H9 (cell line): ENCODE measurements around the gene KDR. TPM values are rescaled to one million over a fixed set of nuclear protein-coding genes. Genes with fewer than 3 reads are reported as not detected.

ENCODE experiments used
- DNase-seq: peaks from one replicate; pipeline ENCODE4 v3.0.0-alpha.2; 2017
- H2AFZ ChIP-seq: one replicate; pipeline ENCODE4 v1.6.1; 2013; ENCODE audit warnings: mild to moderate bottlenecking, low read length, control low read depth, moderate library complexity
- H2AK5ac ChIP-seq: 2 replicates; pipeline ENCODE4 v1.6.1; 2013; ENCODE audit warnings: low read length, control low read depth, mixed read lengths; ENCODE audit not compliant: insufficient read length
- H2BK120ac ChIP-seq: one replicate; pipeline ENCODE4 v1.6.1; 2013; ENCODE audit warnings: low read depth, mild to moderate bottlenecking, low read length, control low read depth, inconsistent platforms; ENCODE audit not compliant: poor library complexity, severe bottlenecking
- H2BK12ac ChIP-seq: 2 replicates; pipeline ENCODE4 v1.6.1; 2013; ENCODE audit warnings: low read length, control low read depth, mixed read lengths, low read depth; ENCODE audit not compliant: insufficient read length
- H2BK15ac ChIP-seq: 2 replicates; pipeline ENCODE4 v1.6.1; 2013; ENCODE audit warnings: low read depth, low read length, control low read depth
- H2BK20ac ChIP-seq: one replicate; pipeline ENCODE4 v1.6.1; 2013; ENCODE audit warnings: low read depth, mild to moderate bottlenecking, low read length, control low read depth, inconsistent platforms; ENCODE audit not compliant: poor library complexity, severe bottlenecking
- H2BK5ac ChIP-seq: 2 replicates; pipeline ENCODE4 v1.6.1; 2013; ENCODE audit warnings: low read length, control low read depth, mixed read lengths; ENCODE audit not compliant: insufficient read length
- H3K14ac ChIP-seq: 2 replicates; pipeline ENCODE4 v1.6.1; 2013; ENCODE audit warnings: low read length, control low read depth; ENCODE audit not compliant: insufficient read depth
- H3K18ac ChIP-seq: 2 replicates; pipeline ENCODE4 v1.6.1; 2013; ENCODE audit warnings: low read depth, mild to moderate bottlenecking, mixed read lengths, low read length, control low read depth; ENCODE audit not compliant: insufficient read length
- H3K23ac ChIP-seq: 2 replicates; pipeline ENCODE4 v1.6.1; 2013; ENCODE audit warnings: low read length, control low read depth, mixed read lengths, low read depth; ENCODE audit not compliant: insufficient read length
- H3K23me2 ChIP-seq: 2 replicates; pipeline ENCODE4 v1.6.1; 2013; ENCODE audit warnings: low read depth, mild to moderate bottlenecking, mixed read lengths, low read length, control low read depth; ENCODE audit not compliant: insufficient read length, poor library complexity, severe bottlenecking
- H3K27ac ChIP-seq: 2 replicates; pipeline ENCODE4 v1.5.1; 2013; ENCODE audit warnings: low read length, control low read depth, mixed read lengths, low read depth; ENCODE audit not compliant: insufficient read length
- H3K27me3 ChIP-seq: 2 replicates; pipeline ENCODE4 v1.6.1; 2013; ENCODE audit warnings: low read length, control low read depth, inconsistent platforms; ENCODE audit not compliant: insufficient read depth
- H3K4ac ChIP-seq: 2 replicates; pipeline ENCODE4 v1.6.1; 2013; ENCODE audit warnings: low read depth, mild to moderate bottlenecking, control low read depth, inconsistent platforms, low read length, moderate library complexity
- H3K4me1 ChIP-seq: 2 replicates; pipeline ENCODE4 v1.6.1; 2013; ENCODE audit warnings: low read length, control low read depth, inconsistent platforms; ENCODE audit not compliant: insufficient read depth
- H3K4me2 ChIP-seq: 2 replicates; pipeline ENCODE4 v1.6.1; 2013; ENCODE audit warnings: low read length, control low read depth, mixed read lengths; ENCODE audit not compliant: insufficient read length, insufficient read depth
- H3K56ac ChIP-seq: 2 replicates; pipeline ENCODE4 v1.6.1; 2013; ENCODE audit warnings: low read depth, mild to moderate bottlenecking, mixed read lengths, low read length, control low read depth; ENCODE audit not compliant: insufficient read length
- H3K79me1 ChIP-seq: 2 replicates; pipeline ENCODE4 v1.6.1; 2013; ENCODE audit warnings: low read depth, mild to moderate bottlenecking, moderate library complexity, low read length, control low read depth, inconsistent platforms; ENCODE audit not compliant: insufficient read depth, poor library complexity, severe bottlenecking
- H3K79me2 ChIP-seq: 2 replicates; pipeline ENCODE4 v1.6.1; 2013; ENCODE audit warnings: low read length, control low read depth, inconsistent platforms; ENCODE audit not compliant: insufficient read depth
- H3K9ac ChIP-seq: 2 replicates; pipeline ENCODE4 v1.6.1; 2013; ENCODE audit warnings: low read length, control low read depth, mixed read lengths; ENCODE audit not compliant: insufficient read length; ENCODE audit errors: extremely low read depth
- H3K9me3 ChIP-seq: one replicate; pipeline ENCODE4 v1.6.1; 2013; ENCODE audit warnings: low read depth, low read length, inconsistent platforms; ENCODE audit not compliant: control insufficient read depth
- H3T11ph ChIP-seq: one replicate; pipeline ENCODE4 v1.6.1; 2013; ENCODE audit warnings: mild to moderate bottlenecking, low read length, control low read depth, inconsistent platforms
- H4K20me1 ChIP-seq: one replicate; pipeline ENCODE4 v1.6.1; 2013; ENCODE audit not compliant: control insufficient read depth, insufficient read length, insufficient read depth
- H4K5ac ChIP-seq: 2 replicates; pipeline ENCODE4 v1.6.1; 2013; ENCODE audit warnings: low read depth, mild to moderate bottlenecking, mixed read lengths, low read length, control low read depth; ENCODE audit not compliant: insufficient read length
- H4K8ac ChIP-seq: replicated peaks from 2 replicates; pipeline ENCODE4 v1.6.1; 2013; ENCODE audit warnings: low read length, control low read depth, mixed read lengths, low read depth; ENCODE audit not compliant: insufficient read length
- H4K91ac ChIP-seq: 2 replicates; pipeline ENCODE4 v1.6.1; 2013; ENCODE audit warnings: low read depth, mild to moderate bottlenecking, moderate library complexity, mixed read lengths, low read length, control low read depth; ENCODE audit not compliant: insufficient read length
- H3K27ac Mint-ChIP-seq, 3 experiments: 2 replicates in 2 of 3; 3 replicates in 1 of 3; pipeline ENCODE4 v1.8.0; 2020 to 2021; ENCODE audit warnings: mixed read lengths in 3 of 3, mild to moderate bottlenecking in 1 of 3, moderate library complexity in 1 of 3
- H3K27me3 Mint-ChIP-seq: 2 replicates; pipeline ENCODE4 v1.8.0; 2021; ENCODE audit warnings: low read depth, mild to moderate bottlenecking, moderate library complexity, mixed read lengths
- H3K36me3 Mint-ChIP-seq, 3 experiments: 2 replicates in 2 of 3; 3 replicates in 1 of 3; pipeline ENCODE4 v1.8.0; 2020 to 2021; ENCODE audit warnings: low read depth in 3 of 3, mixed read lengths in 3 of 3; ENCODE audit not compliant: insufficient read depth in 1 of 3
- H3K4me1 Mint-ChIP-seq, 2 experiments: 2 replicates each; pipeline ENCODE4 v1.8.0; 2020; ENCODE audit warnings: mixed read lengths in 2 of 2
- H3K4me3 Mint-ChIP-seq, 2 experiments: 2 replicates in 1 of 2; 3 replicates in 1 of 2; pipeline ENCODE4 v1.8.0; 2020 to 2021; ENCODE audit warnings: mild to moderate bottlenecking in 2 of 2, mixed read lengths in 2 of 2, moderate library complexity in 1 of 2
- H3K9me3 Mint-ChIP-seq, 2 experiments: 2 replicates in 1 of 2; 3 replicates in 1 of 2; pipeline ENCODE4 v1.8.0; 2020; ENCODE audit warnings: mild to moderate bottlenecking in 2 of 2, mixed read lengths in 2 of 2, moderate library complexity in 1 of 2
- CTCF ChIP-seq: fragments of 200-600 bp; sonication (generic); conservative IDR thresholded peaks from 3 replicates; pipeline ENCODE4 v1.8.0; 2021; ENCODE audit warnings: antibody characterized with exemption, mild to moderate bottlenecking
- WGBS: extraction: QIAGEN DNeasy Blood & Tissue Kit; methylation state at CpG from one replicate; pipeline ENCODE4 v1.1.7; 2013; ENCODE audit warnings: missing lambda C conversion rate, low lambda C conversion rate, mixed read lengths; ENCODE audit not compliant: insufficient read length; ENCODE audit errors: extremely low coverage; 5-methylcytosine and 5-hydroxymethylcytosine counted together
- total RNA-seq: library from RNA; stranded (reverse); gene quantifications from 2 replicates; pipeline ENCODE4 v1.2.1, GENCODE V29; 2021

KDR gene
- total RNA-seq, 1 experiment from 2014 or later = 51.4 TPM

GRCh38 chr4:55124322-55125076 lies 896 bp downstream of the KDR start:
- Histone ChIP-seq H2BK12ac (no peak overlapping the region), H4K20me1 (no peaks in the 10 kb centered on the region), H3K79me1 (no peaks in the 10 kb centered on the region), H4K5ac (no peak overlapping the region), H2BK15ac (no peak overlapping the region), H3K27me3 (no peaks in the 10 kb centered on the region), H3T11ph (no peak overlapping the region), H3K4me2 (peak overlapping the region; percentile 98), H2AFZ (no peak overlapping the region), H2BK20ac (no peak overlapping the region), H3K9ac (peak overlapping the region; percentile 69), H3K27ac (no peak overlapping the region), H3K23me2 (peaks cover 20% of the 10 kb centered on the region), H3K9me3 (no peaks in the 10 kb centered on the region), H3K79me2 (peaks cover 38% of the 10 kb centered on the region; the same call in 1 of the 2 replicates), H2AK5ac (no peak overlapping the region), H3K18ac (no peak overlapping the region), H3K14ac (no peak overlapping the region; the same call in 1 of the 2 replicates), H3K4me1 (no peaks in the 10 kb centered on the region; the same call in 1 of the 2 replicates), H2BK120ac (no peak overlapping the region), H3K23ac (no peak overlapping the region), H4K91ac (no peak overlapping the region), H3K4ac (no peak overlapping the region), H4K8ac (no peak overlapping the region), H2BK5ac (no peak overlapping the region), H3K56ac (no peak overlapping the region)
- H3K27ac Mint-ChIP-seq = no peak overlapping the region; a peak in 2 of 7 replicates
- H3K9me3 Mint-ChIP-seq = peaks cover 6 to 8% of the 10 kb centered on the region in 2 experiments; a peak in 3 of 5 replicates
- H3K4me1 Mint-ChIP-seq = peaks cover 20 to 29% of the 10 kb centered on the region in 2 experiments
- no peak for TF ChIP-seq CTCF
- H3K36me3 Mint-ChIP-seq = peaks cover 0 to 14% (median 0%) of the 10 kb centered on the region in 3 experiments; a peak in 5 of 7 replicates
- H3K27me3 Mint-ChIP-seq = peaks cover 28% of the 10 kb centered on the region
- DNase-seq = peak; percentile 34
- whole genome bisulfite sequencing = no CpG with 5 or more reads among the region's 34 CpGs
- peak overlapping the region; percentile 84 to 90 for H3K4me3 Mint-ChIP-seq
